CD4-positive, alpha-beta T cell treated with Interleukin-21 for 1 hour (primary cell): Measurements from ENCODE around the gene ITPKA.

Experiments used
- DNase-seq: peaks from one replicate; pipeline ENCODE4 v3.0.0-alpha.2; 2020

Gene ITPKA

GRCh38 chr15:41491889-41492288 lies 1.8 kb upstream of the ITPKA start:
- no peak for DNase-seq

GRCh38 chr15:41492597-41493204 lies 973 bp upstream of the ITPKA start:
- DNase-seq = no peak

DNA sequence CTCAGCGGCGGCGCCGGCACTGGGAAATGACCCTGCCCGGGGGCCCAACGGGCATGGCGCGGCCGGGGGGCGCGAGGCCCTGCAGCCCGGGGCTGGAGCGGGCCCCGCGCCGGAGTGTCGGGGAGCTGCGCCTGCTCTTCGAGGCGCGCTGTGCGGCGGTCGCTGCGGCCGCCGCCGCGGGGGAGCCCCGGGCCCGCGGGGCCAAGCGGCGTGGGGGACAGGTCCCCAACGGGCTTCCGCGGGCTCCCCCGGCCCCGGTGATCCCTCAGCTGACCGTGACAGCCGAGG lies 172 bp downstream of the ITPKA start:
- DNase-seq = no peak

DNA sequence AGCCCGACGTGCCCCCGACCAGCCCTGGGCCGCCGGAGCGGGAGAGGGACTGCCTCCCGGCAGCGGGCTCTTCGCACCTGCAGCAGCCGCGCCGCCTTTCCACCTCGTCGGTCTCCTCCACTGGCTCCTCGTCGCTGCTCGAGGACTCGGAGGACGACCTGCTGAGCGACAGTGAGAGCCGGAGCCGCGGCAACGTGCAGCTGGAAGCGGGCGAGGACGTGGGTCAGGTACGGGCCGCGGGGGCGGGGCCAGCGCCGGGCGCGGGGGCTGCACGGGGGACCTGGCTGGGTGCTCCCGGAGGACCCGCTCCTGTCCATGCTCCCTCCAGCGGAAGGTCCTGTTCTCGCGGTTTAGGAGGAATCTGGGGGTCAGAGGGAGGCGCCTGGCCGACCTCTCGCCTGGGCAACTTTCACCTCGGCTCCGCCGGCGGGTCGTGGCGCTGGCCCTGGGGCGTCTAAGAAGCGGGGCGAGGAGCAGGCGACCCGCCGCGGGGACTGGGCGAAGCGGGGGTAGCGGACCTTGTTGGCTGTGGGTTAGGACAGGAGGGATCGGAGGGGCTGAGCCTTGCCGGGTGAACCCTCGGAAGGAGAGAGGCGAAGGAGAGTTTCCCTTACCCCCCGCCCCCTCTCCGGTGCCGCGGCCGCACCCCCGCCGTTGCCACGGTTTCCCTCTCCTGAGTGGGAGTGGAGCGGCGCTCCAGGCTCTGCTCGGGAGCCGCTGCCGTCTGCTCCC lies 682 bp downstream of the ITPKA start:
- peak; percentile 25 for DNase-seq

GRCh38 chr15:41494922-41495735 lies 1.5 kb downstream of the ITPKA start:
- peak; percentile 31 for DNase-seq

GRCh38 chr15:41495736-41496599 lies 2.3 kb downstream of the ITPKA start:
- DNase-seq = no peak

- DNase-seq = no peak
These were observed 5.0 kb downstream of the ITPKA start for GRCh38 chr15:41498657-41499056.

- no peak for DNase-seq
These were observed 5.6 kb downstream of the ITPKA start for GRCh38 chr15:41499109-41499851.

DNA sequence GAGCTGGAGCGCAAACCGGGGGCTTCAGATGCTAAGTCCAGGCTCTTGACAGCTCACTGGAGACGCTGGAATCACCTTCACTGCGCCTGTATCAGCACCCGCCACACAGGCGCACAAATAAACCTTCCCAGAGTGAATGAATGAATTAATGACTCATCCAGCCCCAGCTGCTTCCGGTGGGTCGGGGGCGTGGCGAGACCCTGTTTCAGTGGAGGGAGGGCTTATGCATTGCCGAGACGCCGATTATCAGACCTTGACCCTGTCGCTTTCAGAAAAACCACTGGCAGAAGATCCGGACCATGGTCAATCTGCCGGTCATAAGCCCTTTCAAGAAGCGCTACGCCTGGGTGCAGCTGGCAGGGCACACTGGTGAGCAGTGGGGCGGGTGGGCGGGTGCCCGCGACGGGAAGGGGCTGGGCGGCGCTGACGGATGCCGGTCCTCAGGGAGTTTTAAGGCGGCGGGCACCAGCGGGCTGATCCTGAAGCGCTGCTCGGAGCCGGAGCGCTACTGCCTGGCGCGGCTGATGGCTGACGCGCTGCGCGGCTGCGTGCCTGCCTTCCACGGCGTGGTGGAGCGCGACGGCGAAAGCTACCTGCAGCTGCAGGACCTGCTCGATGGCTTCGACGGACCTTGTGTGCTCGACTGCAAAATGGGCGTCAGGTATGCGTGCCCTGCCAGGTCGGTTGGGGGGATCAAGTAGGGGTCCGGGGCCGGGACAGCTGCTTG lies 7.7 kb downstream of the ITPKA start:
- DNase-seq = peak; percentile 21

GRCh38 chr15:41501931-41502794 lies 8.5 kb downstream of the ITPKA start:
- peak; percentile 45 for DNase-seq

DNA sequence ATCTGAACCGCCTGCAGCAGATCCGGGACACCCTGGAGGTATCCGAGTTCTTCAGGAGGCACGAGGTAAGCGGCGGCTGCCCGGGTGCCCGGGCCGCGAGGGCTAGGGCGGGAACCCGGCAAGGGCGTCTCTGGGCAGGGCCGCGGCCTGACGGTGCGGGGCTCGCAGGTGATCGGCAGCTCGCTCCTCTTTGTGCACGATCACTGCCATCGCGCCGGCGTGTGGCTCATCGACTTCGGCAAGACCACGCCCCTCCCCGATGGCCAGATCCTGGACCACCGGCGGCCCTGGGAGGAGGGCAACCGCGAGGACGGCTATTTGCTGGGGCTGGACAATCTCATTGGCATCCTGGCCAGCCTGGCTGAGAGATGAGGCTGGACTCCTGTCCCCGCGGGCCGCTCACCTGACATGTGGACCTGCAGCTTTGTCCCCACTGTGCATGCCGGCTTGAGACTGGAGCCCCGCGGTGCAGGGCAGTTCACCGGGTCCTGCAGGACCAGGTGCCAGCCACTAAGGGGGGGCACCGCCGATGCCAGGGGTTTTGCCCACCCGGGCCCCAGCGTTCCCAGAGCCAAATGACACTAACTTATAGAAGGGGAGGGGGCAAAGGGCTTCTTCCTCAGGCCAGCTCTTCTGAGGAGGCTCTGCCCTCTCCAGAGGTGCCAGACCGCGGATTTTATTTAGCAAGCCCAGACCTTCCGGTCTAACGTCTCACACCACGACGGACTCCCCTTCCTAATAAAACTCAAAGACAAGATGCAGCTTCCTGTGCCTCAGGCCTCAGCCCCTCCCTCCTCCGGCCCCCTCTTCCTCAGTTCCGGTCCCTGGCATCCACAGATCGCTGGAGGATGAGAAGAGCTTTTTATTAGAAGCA lies 9.4 kb downstream of the ITPKA start:
- DNase-seq = no peak

GRCh38 chr15:41503669-41504010 lies 10.0 kb downstream of the ITPKA start:
- no peak for DNase-seq

GRCh38 chr15:41504751-41505492 lies 11.2 kb downstream of the ITPKA start:
- no peak for DNase-seq

DNA sequence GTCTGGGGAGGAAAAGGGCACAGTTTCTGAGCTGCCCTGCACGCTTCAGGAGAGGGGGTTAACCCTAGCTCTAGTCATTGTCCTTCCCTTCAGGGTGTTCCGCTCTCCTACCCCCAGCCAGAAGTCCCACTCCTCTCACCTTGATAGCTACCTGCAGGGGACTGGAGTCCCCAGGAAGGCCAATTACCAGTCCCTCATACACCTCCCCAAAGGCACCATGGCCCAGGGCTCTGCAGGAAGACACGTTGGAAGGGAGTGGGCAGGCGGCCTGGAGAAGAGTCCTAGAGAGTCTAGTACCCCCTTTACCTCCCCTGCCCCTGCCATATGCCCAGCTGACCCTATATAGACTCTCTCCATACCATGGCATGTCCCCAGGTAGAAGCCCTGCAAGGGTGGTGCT lies 12.1 kb downstream of the ITPKA start:
- DNase-seq = no peak

DNA sequence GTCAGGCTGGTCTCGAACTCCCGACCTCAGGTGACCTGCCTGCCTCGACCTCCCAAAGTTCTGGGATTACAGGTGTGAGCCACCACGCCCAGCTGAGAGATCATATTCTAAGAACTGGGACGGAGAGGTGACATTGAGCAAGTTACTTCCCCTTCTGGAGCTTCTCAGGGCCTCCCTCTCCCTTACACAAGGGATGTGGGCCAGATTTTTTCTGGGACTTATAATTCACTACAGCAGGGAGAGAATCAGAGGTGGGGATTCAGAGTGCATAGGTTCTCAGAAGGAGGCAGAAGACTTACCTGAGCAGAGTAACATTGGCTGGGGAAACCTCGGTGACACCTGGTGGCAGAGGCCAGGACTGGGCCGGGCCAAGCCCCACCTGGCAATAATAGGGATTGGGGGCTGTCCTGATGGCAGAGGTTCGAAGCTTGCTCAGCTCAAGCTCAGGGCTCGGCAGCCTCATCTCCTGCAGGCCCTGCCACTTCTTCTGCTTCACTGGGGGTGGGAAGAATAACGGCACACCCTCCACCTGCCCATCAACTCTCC lies 13.2 kb downstream of the ITPKA start:
- DNase-seq = peak; percentile 21

DNA sequence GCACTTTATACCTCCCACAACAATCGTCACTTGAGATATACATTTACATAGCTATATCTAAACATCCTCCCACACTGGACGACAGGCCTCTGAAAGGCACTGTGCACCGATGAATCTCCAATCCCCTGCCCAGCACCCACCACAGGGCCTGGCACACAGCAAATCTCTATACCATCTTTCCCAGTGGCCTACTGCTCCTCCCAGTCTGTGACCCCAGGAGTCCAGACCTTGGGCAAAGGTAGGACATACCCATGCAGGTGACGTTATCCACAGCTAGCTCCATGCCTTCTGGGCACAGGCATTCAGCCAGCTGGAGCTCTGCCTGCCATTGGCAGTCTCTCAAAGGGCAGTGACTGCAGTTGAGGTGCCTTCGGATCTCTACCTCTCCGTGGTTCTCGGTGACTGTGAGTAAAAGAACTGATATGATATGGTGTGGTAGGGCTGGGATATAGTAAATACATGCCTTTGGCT lies 14.2 kb downstream of the ITPKA start:
- no peak for DNase-seq

DNA sequence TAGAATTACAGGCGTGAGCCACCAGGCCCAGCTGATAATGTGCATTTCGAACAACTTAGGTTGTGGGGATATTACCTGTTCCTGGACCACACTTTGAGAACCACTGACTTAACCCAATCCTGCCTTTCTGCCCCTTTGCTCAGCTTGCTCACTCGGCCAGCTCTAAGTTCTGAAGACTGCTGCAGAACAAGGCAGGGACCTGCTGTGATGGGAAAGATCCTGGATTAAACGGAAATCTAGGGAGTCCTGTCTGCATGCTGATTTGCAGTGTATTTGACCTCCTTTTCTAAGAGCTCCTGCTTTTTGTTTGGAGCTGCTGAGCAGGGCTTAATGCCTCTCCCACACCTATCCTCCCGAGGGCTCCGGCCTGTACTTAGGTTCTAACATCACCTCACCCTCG lies 17.1 kb downstream of the ITPKA start:
- no peak for DNase-seq

DNA sequence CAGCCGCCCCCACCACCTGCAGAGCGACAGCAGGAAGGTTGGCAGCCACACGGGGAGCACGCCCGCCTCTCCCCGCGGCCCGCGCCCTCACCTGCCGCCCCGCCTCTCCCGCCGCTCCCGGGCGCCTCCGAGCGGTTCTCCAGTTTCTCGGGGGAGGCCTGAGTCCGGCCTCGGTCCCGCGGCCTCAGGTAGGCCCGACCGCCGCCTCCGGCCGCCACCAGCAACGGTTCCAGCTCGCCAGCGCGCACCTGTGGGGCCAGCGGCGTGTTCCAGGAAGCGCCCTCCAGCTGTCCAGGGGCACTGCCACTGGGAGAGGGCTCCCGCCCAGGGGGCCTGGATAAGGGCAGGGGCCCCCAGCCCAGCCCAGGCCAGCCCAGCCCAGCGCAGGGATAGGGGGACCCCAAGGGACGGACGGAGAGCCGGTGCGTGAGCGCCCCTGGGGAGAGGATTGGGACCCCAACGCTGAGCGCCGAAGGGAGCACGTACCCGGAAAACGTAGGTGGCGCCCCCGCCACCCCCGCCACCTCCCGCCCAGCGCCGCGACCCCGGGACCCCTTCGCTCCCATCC lies 17.7 kb downstream of the ITPKA start:
- no peak for DNase-seq
